Middle frontal gyrus (tissue), 1 donor: ENCODE data around the gene RITA1.

ENCODE experiments used
- DNase-seq: peaks from one replicate; pipeline ENCODE4 v3.0.0-alpha.2; 2015; ENCODE audit warnings: low spot score; ENCODE audit errors: extremely low spot score

RITA1 gene

DNA sequence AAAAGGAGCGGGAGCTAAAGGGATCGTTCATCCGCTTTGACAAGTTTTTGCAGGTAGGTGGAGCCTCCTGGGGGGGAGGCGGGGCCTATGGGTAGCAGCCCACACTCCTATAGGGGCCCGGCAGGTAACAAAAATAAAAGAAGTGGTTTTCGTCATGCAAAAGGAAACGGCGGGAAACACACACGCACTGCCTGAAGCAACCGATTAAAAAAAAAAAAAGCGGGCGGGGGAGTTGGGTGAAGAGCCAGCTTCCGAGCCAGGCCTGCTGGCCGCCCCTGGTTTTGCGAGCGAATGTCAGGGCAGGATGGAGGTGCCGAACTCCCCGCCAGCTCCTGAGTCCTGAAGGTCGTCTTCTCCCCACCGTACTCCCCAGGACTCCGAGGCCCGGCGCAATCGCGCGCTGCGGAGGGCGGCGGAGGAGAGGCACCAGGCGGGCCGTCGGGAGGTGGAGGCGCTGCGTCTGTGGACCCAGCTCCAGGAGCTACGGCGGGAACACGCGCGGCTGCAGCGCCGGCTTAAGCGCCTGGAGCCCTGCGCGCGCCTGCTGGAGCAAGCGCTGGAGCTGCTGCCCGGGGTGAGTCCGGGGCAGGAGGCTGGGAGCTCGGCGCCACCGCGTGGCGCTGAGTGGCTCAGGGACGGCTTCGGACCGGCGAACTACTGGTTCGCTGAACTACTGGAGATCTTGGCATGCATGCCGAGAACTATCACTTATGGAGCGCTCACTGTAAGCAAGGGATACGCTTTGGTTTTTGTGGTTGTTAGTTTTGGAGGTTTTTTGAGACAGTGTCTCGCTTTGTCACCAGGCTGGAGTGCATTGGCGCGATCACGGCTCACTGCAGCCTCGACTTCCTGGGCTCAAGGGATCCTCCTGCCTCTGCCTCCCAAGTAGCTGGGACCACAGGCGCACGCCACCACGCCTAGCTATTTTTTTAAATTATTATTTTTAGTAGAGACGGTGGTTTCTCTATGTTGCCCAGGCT is 32.4 kb upstream of the RITA1 start:
- peak; percentile 77 for DNase-seq

DNA sequence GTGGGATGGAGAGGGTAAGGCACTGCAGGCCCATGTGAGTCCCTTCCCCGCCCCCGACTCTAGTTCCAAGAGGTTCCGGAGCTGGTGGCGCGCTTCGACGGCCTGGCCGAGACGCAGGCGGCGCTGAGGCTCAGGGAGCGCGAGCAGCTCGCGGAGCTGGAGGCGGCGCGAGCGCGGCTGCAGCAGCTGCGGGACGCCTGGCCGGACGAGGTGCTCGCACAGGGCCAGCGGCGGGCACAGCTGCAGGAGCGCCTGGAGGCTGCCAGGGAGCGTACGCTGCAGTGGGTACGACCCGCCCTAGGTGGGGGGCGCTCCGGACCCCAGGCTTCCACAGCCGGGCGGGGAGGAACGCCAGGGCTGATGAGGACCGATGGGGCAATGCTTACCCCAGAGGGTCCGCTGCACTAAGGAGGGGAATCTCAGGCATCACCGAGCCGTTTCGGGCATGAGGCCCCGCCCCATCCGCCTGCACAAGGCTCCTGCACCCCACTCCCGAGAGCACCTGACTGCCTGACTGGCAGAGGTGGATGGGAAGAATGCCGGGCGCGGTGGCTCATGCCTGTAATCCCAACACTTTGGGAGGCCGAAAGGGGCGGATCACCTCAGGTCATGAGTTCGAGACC is 31.1 kb upstream of the RITA1 start:
- DNase-seq = no peak

DNA sequence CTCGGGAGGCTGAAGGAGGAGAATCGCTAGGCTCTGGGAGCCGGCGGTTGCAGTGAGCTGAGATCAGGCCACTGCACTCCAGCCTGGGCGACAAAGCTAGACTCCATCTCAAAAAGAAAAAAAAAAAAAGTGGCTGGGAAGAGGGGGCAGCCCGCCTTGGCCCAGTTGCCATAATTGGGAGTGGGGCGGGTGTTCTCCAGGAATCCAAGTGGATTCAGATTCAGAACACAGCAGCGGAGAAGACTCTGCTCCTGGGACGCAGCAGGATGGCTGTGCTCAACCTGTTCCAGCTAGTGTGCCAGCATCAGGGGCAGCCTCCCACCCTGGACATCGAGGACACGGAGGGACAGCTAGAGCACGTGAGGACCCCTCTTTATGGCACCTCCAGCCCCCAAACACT is 30.5 kb upstream of the RITA1 start:
- no peak for DNase-seq

DNA sequence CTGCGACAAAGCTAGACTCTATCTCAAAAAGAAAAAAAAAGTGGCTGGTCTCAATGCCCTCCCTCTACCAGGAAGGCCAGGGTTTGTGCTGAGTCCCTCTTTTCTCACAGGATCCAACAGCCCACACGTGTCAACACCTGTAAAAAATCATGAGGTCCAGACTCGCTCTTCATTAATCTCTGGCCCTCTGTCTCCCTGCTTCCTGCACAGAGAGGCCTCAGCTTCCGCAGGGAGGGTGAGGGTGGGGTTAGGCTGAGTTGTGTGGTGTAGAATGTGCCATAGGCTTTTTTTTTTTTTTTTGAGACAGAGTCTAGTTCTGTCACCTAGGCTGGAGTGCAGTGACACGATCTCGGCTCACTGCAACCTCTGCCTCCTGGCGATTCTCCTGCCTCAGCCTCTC is 29.9 kb upstream of the RITA1 start:
- DNase-seq = no peak

DNA sequence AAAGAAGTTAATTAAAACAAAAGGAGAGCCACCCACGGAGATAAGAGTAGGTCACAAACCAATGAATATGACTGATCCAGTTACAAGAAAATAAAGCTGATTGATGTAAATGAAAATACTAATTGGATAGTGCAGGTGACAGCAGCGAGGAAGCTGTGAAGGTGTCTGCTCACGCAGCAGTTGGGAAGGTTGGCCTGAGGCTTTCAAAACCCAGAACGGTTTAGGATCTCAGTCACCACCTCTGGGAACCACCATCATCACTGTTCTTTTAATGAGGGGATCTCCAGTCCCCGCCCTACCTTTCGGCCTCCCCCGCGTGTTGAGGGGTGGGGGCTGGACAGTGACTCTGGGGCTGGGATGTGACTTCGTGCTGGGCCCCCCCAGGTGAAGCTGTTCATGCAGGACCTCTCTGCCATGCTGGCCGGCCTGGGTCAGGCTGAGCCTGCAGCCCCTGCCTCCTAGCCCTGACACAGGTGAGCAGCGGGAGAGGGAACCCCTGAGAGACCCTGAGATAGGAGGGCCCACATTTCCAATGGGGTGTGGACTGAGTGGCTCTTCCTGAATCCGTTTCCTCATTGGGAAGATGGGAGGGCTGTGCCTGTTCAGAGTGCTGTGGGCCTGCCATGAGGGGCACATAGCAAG is 28.2 kb upstream of the RITA1 start:
- DNase-seq = no peak

DNA sequence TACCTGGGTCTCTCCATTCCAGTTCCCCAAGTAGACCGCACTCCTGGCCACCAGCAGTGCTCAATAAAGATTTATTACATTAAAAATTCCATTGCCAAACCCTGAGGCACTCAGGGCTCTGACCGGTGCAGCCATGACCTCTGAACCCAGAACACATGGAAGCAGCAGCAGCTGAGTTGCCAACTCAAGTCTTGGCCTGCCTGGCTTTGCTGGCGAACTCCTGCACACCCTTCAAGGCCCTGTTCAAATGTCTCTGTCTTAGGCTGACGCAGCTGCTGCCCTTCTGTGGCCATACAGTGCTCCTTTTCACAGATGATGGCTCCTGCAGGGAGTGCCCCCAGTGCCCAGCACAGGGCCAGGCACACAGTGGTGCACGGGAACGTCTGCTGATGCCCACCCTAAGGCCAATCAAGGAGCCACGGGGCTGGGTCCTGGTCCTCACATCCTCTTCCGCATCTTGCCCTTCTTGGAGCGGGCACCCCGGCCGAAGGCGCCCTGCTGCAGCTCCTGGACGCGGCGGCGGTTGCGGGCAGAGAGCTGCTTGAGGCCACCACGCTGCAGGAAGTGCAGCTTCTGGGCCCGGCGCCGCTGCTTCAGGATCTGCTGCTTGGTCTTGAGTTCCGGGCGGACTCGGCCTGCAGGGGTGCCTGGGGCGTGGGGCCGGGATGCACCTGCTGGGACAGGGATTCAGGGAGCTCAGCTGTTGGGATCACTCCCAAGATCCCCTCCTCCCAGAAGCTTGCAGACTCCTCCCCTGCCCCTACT is 26.9 kb upstream of the RITA1 start:
- no peak for DNase-seq

DNA sequence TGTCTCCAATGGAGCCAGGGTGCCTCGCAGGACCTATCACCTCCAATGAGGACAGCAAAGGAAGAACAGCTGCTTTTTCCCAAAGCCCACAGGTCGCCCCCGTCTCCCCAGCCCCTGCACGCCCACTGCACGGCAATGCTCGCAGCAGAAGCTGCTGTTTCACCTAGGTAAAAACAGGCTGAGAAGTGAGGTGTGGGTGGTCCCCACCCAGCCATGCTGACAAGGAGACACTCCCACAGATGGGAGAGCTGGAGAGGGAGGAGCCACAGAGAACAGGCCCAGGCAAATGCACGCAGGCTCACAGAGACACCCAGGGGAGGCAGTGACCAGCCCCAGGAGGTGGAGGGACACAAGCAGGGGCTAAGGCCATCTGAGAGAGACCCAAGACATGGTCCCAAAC is 25.6 kb upstream of the RITA1 start:
- DNase-seq = no peak

DNA sequence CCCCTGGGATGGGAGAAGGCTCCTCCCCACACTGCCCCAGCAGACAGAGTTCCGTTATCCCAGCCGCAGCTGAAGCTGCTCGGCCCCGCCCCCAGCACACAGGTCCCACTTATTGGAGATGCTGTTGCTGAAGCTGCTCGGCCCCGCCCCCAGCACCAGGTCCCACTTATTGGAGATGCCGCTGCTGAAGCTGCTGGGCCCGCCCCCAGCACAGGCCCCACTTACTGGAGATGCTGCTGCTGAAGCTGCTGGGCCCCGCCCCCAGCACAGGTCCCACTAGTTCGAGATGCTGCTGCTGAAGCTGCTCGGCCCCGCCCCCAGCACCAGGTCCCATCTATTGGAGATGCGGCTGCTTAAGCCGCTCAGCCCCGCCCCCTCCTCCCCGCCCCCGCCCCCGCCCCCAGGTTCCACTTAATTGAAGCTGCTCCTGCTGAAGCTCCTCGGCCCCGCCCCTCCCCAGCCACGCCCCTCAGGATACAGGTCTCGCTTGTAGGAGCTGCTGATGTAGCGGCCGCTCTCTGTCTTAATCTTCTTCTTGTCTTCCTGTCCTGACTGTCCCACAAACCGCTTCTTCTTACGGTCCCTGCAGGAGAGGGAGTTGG is 24.0 kb upstream of the RITA1 start:
- peak; percentile 40 for DNase-seq

DNA sequence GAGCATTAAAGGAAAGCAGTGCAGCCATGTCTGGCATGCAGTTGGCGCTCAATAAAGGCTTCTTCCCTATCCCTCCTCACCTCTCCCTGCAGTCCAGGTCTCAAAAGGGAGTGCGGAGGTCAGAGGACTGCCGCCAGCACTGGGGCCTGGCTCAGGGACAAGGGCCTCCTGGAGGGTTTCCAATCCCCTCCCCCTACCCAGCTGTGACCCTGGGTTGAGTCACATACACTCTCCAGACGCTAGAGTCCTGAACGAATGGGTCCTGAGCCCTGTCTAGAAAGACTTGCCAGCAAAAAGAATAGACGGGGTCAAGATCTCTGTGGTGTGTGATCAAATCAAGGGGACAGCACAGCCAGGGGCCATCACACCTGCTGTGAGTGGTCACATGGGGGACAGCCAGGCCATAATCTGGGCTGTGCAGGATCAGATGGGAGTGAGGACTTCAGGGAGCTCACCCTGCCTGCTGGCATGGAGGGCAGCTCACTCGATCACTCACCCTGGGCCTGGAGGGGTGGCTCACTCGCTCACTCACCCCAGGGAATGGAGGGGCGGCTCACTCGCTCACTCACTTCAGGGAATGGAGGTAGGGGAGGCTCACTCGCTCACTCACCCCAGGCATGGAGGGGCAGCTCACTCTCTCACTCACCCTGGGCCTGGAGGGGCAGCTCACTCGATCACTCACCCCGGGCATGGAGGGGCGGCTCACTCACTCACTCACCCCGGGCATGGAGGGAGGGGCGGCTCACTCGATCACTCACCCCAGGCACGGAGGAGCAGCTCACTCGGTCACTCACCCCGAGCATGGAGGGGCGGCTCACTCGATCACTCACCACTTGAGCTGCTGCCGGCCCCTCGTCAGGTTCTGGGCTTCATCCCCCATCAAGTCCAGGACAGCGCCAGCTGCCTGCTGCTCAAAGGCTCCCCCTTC is 23.2 kb upstream of the RITA1 start:
- DNase-seq = no peak

DNA sequence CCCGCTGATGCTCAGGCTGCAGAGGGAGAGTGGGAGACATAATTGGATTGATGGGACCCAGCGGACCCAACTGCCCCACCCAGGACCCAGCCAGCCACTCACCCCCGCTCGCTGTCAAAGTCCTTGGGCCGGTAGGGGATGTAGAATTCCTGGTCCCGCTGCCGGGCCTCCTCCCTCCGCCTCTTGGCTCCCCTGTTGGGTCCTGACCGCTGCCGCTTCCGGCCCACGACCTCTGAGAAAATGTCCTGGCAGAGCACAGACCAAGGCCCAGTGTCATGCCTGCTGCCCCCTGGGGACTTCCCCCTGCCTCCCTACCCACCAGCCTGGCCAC is 22.5 kb upstream of the RITA1 start:
- no peak for DNase-seq

DNA sequence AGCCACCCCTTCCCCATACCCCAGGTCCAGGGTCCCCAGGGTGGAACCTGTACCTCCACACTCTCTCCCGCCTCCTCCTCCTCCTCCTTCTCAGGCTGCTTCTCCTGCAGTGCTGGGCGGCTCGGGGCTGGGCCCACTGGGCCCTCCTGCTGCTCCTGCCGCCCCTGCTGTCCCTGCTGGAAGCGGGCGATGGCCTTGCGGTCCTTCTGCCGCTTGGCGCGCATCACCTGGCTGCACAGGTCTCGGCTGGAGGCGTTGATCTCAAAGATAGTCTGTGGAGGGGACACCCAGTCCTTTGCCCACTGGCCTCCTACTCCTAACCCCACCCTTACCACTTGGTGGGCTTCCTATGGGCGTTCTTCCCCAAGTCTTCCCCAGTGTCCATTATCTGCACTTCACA is 21.5 kb upstream of the RITA1 start:
- no peak for DNase-seq

DNA sequence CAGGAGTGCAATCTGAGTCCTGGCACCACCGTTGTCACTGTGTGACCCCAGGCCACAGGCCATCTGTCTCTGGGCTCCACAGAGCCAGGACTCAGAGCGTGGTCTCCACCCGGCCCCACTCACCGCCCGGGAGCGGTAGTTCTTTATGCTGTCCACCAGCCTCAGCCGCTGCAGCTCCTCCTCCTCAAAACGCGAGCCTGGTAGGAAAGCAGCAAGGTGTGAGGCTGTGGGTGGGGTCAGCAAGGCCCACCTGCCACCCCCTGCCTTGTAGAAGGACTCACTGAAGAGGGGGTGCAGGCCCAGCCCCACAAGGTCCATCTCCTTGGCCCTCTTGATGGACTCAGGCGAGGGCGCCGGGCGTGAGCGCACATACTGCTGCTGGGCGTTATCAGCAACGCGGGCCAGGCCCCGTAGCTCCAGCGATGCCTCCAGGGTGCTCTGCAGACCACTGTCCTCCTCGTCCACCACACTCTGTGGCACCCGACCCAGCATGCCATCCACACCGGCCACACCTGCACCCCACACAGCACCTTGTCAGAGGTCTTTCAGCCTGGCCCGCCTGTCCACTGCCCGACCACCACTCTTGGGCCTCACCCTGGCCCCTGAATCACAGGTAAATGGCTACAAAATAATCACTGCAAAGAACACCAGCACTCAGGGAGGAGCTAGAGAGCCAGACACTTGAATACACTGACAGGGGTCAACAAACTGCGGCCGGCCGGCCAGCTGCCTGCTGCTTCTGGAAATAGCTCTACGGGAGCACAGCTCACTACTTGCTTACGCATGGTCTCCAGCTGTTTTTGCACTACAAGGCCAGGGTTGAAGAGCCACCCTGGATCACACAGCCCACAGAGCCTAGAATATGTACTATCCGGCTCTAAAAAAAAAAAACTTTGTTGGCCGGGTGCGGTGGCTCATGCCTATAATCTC is 19.7 kb upstream of the RITA1 start:
- DNase-seq = no peak

DNA sequence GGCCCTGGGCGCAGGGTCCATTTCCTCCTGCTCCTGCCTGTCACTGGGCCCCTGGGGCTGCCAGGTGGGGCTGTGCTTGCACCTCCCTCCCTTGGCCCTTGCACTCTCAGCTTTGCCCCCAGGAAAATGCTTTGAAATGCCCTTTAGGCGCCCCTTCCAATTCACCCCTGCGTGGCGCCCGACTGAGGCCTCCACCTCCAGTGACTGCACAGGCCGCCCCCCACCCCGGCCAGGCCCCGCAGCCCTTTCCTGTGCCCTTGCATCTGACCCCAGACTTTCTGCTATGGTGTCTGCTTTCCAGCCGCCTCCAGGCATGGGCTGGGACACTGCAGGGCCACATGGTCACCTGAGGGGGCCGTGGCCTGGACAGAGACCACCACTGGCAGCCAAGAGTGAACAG is 17.7 kb upstream of the RITA1 start:
- DNase-seq = no peak

DNA sequence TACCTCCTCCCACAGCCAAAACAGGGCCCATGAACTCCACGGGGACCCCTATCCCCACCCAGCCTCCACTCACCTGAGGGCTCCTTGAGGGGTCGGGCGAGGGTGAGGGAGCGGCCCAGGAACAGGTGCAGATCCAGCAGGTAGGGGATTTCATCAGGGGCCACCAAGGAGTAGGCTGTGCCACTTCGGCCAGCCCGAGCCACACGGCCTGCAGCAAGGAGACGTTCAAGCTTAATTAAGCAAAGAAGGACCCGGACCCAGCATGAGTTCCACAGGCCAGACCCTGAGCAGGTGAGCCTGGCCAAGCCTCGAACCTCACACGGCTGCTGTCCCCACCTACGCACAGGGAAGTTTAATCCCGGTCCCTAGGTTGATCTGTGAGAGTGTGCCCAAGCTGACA is 15.8 kb upstream of the RITA1 start:
- no peak for DNase-seq

DNA sequence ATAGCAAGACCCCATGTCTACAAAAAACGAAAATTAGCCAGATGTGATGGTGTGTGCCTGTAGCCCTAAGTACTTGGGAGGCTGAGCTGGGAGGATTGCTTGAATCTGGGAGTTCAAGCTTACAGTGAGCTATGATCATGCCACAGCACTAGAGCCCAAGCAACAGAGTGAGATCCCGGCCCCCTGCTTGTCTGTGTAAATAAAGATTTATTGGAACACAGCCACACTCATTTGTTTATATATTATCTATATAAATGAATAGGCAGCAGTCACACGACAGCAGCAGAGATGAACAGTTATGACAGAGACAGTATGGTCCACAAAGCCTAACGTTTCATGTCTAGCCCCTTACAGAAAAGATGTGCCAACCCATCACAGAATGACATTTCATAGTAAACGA is 15.1 kb upstream of the RITA1 start:
- DNase-seq = no peak

DNA sequence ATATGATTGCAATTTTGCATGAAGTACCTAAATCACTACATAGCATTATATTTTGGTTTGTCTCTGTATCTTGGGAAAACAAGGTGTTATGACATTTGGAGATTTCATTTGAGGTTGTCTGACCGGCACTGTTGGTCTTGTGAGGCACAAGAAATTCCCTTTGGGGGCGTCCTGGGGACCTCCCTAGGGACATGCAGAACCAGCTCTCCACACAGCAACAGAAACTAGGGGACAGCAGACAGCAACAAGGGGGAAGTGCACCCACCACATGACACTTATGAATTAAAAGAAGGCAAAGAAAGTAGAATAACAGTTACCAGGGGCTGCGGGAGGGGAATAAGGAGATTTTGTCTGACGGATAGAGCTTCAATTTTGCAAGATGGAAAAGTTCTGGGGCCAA is 14.6 kb upstream of the RITA1 start:
- no peak for DNase-seq

DNA sequence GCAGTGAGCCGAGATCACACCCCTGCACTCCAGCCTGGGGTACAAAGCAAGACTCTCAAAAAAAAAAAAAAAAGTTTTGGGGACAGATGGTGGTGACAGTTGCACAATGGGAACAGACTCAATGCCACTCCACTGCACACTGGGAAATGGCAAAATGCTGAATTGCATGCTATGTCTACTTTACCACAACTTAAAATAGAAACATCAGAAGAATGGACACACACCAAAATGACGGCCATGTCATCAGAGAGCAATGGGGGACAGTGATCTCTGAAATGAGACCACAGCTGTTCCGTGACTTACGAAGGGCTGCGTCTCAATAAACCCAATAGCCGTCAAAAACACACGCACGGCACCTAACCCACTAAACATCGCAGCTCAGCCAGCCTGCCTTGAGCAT is 14.0 kb upstream of the RITA1 start:
- DNase-seq = no peak

DNA sequence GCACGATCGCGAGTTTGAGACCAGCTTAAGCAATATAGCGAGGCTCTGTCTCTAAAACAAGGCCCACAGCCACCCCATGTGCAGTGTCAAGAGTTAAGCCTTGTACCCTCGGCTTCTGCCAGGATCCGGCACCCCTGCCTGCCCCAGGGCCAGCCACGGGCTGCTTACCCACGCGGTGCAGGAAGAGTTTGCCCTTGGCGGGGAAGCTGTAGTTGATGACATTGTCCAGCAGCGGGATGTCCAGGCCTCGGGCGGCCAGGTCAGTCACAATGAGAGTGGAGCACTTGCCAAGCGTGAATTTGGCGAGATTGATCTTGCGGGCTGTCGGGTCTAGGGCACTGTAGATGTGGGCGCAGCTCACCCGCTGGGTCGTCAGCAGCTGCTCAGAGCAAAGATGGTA is 13.3 kb upstream of the RITA1 start:
- no peak for DNase-seq

DNA sequence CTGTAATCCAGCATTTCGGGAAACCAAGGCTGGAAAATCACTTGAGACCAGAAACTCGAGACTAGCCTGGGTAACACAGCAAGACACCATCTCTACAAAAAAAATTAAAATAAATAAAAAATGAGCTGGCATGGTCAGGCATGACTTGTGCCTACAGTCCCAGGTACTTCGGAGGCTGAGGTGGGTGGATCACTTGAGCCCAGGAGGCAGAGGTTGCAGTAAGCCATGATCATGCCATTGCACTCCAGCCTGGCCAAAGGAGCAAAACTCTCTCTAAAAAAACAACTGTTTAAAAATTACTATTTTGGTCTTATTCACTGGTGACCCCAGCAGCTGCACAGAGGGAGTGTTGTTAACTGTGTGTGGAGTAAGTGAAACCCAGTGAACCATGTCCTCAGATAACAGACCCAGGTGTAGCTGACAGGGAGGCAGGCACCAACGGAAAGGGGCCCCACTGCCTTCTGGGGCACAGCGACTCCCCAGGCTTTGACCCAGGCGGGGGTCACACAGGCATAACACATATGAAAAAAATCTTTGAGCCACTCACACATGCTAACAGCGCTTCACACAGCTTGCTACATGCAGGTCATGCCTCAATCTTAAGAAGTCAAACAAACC is 12.3 kb upstream of the RITA1 start:
- no peak for DNase-seq
